Body of pancreas (tissue), 4 donors: ENCODE measurements around the gene SCN5A. TPM values are rescaled to one million over a fixed set of nuclear protein-coding genes. Genes with fewer than 3 reads are reported as not detected.
A peak's percentile ranks its signal among the peaks of the same experiment; 100 is the strongest.

Experiments
- ATAC-seq: fragments of 150-250 bp; one replicate; pipeline ENCODE4 v1.9.1; 2016
- DNase-seq, 4 donors: peaks; one replicate each; pipeline ENCODE4 v3.0.0-alpha.2; 2019
- H3K27ac ChIP-seq, 4 donors: fragments of 200-600 bp; sonication (generic); 1 replicate in 3 of 4; 2 replicates in 1 of 4; pipeline versions ENCODE4 v1.5.1 to v1.6.1; 2016 to 2019; ENCODE audit warnings: mild to moderate bottlenecking in 1 of 4, mixed read lengths in 1 of 4, moderate library complexity in 1 of 4
- H3K27me3 ChIP-seq, 2 donors: fragments of 200-600 bp; sonication (generic); one replicate each; pipeline ENCODE4 v1.6.0; 2016; ENCODE audit warnings: mild to moderate bottlenecking in 1 of 2
- H3K36me3 ChIP-seq, 2 donors: fragments of 200-600 bp; sonication (generic); replicated peaks in 1 of 2; 2 replicates each; pipeline ENCODE4 v1.5.1; 2016; ENCODE audit warnings: low read depth in 2 of 2; ENCODE audit not compliant: insufficient read depth in 1 of 2
- H3K4me1 ChIP-seq: fragments of 200-600 bp; sonication (generic); one replicate; pipeline ENCODE4 v1.6.0; 2016
- H3K4me3 ChIP-seq, 2 donors: fragments of 200-600 bp; sonication (generic); 1 replicate in 1 of 2; 2 replicates in 1 of 2; pipeline ENCODE4 v1.5.1; 2016 to 2019
- H3K9me3 ChIP-seq, 3 donors: fragments of 200-600 bp; sonication (generic); 1 replicate in 2 of 3; 2 replicates in 1 of 3; pipeline ENCODE4 v1.5.1; 2016
- CTCF ChIP-seq, 7 experiments: fragments of 450-650 bp in 4 of 7; fragments of 200-600 bp in 3 of 7; sonication (generic) in 3 of 7; IDR thresholded peaks; one replicate each; pipeline ENCODE4 v1.5.1; 2016 to 2019; ENCODE audit warnings: antibody characterized with exemption in 7 of 7
- POLR2A ChIP-seq, 3 donors: fragments of 450-650 bp; IDR thresholded peaks; one replicate each; pipeline ENCODE4 v1.6.1; 2016; ENCODE audit warnings: antibody characterized with exemption in 3 of 3, mild to moderate bottlenecking in 2 of 3
- WGBS, 2 donors: methylation state at CpG; one replicate each; pipeline ENCODE4 v1.1.5; 2017; 5-methylcytosine and 5-hydroxymethylcytosine counted together
- intact Hi-C: fragments of 100-400 bp; cut with DNase I; formaldehyde crosslinking; loops from one replicate; pipeline ENCODE4 v1.15.1; 2023
- total RNA-seq, 2 donors: library from RNA; depleted of rRNA; stranded (reverse); fragments of >200 nt; gene quantifications; one replicate each; pipeline ENCODE4 v1.1.0, GENCODE V29; 2016

SCN5A gene
- total RNA-seq, 2 donors from 2014 or later, result 0.26 TPM; not detected in 1

- Histone ChIP-seq H3K27ac (no peak overlapping the region), H3K36me3 (peaks cover 0 to 6% of the 10 kb centered on the region in 2 donors), H3K27me3 (no peaks in the 10 kb centered on the region), H3K4me1 (no peaks in the 10 kb centered on the region), H3K9me3 (no peaks in the 10 kb centered on the region), H3K4me3 (no peak overlapping the region)
- 1 to 2% methylated on average over 5 of the region's 5 CpGs for WGBS, 2 donors
- ATAC-seq, result peak; percentile 69
- peak; percentile 71 to 77 (median 72) for DNase-seq
- TF ChIP-seq CTCF (IDR thresholded peaks at IDR 0.05) (peak; percentile 78 to 86 (median 84)), POLR2A (IDR thresholded peaks at IDR 0.05) (no peak)
- intact Hi-C loops, result loop anchor here (10.0 kb wide), 1 partner anchor 133 kb away; no protein-coding TSS in a partner anchor
Measured at GRCh38 chr3:38521391-38521987, 128.0 kb downstream of the SCN5A start.

DNA sequence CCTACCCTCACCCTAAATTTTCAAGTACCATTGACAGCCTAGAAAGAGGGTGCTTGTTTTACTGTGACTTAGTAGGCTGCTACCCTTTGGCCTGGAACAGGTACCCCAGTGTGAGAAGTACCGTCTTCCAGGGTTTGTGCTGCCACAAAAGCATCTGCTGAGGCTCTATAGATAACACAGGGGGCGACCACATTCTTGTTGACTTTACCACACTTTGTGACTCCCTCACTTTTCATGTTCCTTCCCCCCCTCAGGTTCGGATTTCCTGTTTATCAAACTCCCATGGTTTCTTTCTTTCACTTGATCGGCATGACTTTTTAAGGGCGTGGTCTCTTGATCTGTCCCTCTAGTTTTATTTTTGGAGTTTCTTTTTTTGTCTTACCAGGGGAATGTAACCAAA is 129.8 kb downstream of the SCN5A start:
- ATAC-seq (no peak), DNase-seq (no peak)
- TF ChIP-seq POLR2A (IDR thresholded peaks at IDR 0.05) (no peak), CTCF (IDR thresholded peaks at IDR 0.05) (no peak)
- intact Hi-C loops, result loop anchor here (10.0 kb wide), 1 partner anchor 135 kb away; no protein-coding TSS in a partner anchor
- no peaks in the 10 kb centered on the region for H3K4me1 ChIP-seq
- H3K9me3 ChIP-seq, result no peaks in the 10 kb centered on the region
- 57 to 59% methylated on average over 5 of the region's 5 CpGs for WGBS, 2 donors
- H3K27ac ChIP-seq, result no peak overlapping the region
- peaks cover 0 to 6% of the 10 kb centered on the region in 2 donors for H3K36me3 ChIP-seq
- no peak overlapping the region for H3K4me3 ChIP-seq
- H3K27me3 ChIP-seq, result no peaks in the 10 kb centered on the region

- ATAC-seq (no peak), DNase-seq (no peak)
- H3K27me3 ChIP-seq, result no peaks in the 10 kb centered on the region
- intact Hi-C loops, result no loop called here
- no peaks in the 10 kb centered on the region for H3K4me1 ChIP-seq
- H3K4me3 ChIP-seq, result no peak overlapping the region
- peaks cover 0 to 2% of the 10 kb centered on the region in 2 donors for H3K36me3 ChIP-seq
- no peaks in the 10 kb centered on the region for H3K9me3 ChIP-seq
- TF ChIP-seq CTCF (IDR thresholded peaks at IDR 0.05) (no peak), POLR2A (IDR thresholded peaks at IDR 0.05) (no peak)
- no peak overlapping the region for H3K27ac ChIP-seq
- 72 to 84% methylated on average over 1 of the region's 1 CpG for WGBS, 2 donors
Measured at GRCh38 chr3:38519000-38519399, 130.5 kb downstream of the SCN5A start.

GRCh38 chr3:38516669-38517068 is 132.8 kb downstream of the SCN5A start:
- TF ChIP-seq POLR2A (IDR thresholded peaks at IDR 0.05) (no peak), CTCF (IDR thresholded peaks at IDR 0.05) (no peak)
- Histone ChIP-seq H3K4me1 (no peaks in the 10 kb centered on the region), H3K4me3 (no peak overlapping the region), H3K36me3 (no peaks in the 10 kb centered on the region), H3K27ac (no peak overlapping the region), H3K27me3 (no peaks in the 10 kb centered on the region), H3K9me3 (no peaks in the 10 kb centered on the region)
- intact Hi-C loops, result no loop called here
- WGBS, 2 donors, result 34 to 90% methylated on average over 1 of the region's 1 CpG
- DNase-seq (no peak), ATAC-seq (no peak)

- intact Hi-C loops, result no loop called here
- TF ChIP-seq CTCF (IDR thresholded peaks at IDR 0.05), result no peak
- TF ChIP-seq POLR2A (IDR thresholded peaks at IDR 0.05), result no peak
- Histone ChIP-seq H3K9me3 (no peaks in the 10 kb centered on the region), H3K36me3 (no peaks in the 10 kb centered on the region), H3K4me3 (no peak overlapping the region), H3K27ac (no peak overlapping the region), H3K27me3 (no peaks in the 10 kb centered on the region), H3K4me1 (no peaks in the 10 kb centered on the region)
- 86 to 90% methylated on average over 5 to 7 of the region's 7 CpGs for WGBS, 2 donors
- DNase-seq (no peak), ATAC-seq (no peak)
Measured at GRCh38 chr3:38515367-38515766, 134.1 kb downstream of the SCN5A start.
